Measurements from ENCODE around the gene SOHLH1.

GRCh38 chr9:135711881-135712280 lies 12.6 kb upstream of the SOHLH1 start:
- no peak for TF ChIP-seq GATA2 (IDR thresholded peaks at IDR 0.05; ENCODE audit: low read depth, low read length)
- no peak for TF ChIP-seq GATA3 (IDR thresholded peaks at IDR 0.05; ENCODE audit: low read depth, low read length)

All from SH-SY5Y (cell line).